PC-9 (cell line): ENCODE results near the gene LGI1. TPM values are rescaled to one million over a fixed set of nuclear protein-coding genes. Genes with fewer than 3 reads are reported as not detected.

Experiments
- BruUV-seq: library from RNA; stranded (reverse); fragments of 400-500 nt; replicated peaks from 2 replicates; lab custom pipeline; 2021; lab: Mats Ljungman, UMichigan
- CTCF ChIA-PET: fragments of 300-600 bp; sonication (Branson Sonifier 250); formaldehyde crosslinking; loops from one replicate; lab custom pipeline; 2022; ENCODE audit warnings: antibody characterized with exemption; lab: Charles Lee
- POLR2A ChIA-PET: fragments of 300-600 bp; sonication (Branson Sonifier 250); formaldehyde crosslinking; loops from one replicate; lab custom pipeline; 2022; ENCODE audit warnings: antibody characterized with exemption; ENCODE audit not compliant: unreplicated experiment; lab: Charles Lee
- DNase-seq, 2 experiments: peaks; one replicate each; pipeline versions ENCODE4 v3.0.0 to v3.0.0-alpha.2; 2015 to 2022; ENCODE audit warnings: mixed read lengths in 1 of 2
- H2AFZ ChIP-seq: fragments of 200-600 bp; sonication (generic); 2 replicates; pipeline ENCODE4 v1.8.1; 2017; ENCODE audit warnings: antibody characterized with exemption
- H3F3A ChIP-seq: fragments of 200-600 bp; sonication (generic); 2 replicates; pipeline ENCODE4 v1.8.1; 2017; ENCODE audit warnings: antibody characterized with exemption, mild to moderate bottlenecking, low read depth; ENCODE audit not compliant: insufficient read depth
- H3K27ac ChIP-seq: fragments of 200-600 bp; sonication (generic); 2 replicates; pipeline ENCODE4 v1.6.1; 2016; ENCODE audit warnings: mixed run types
- H3K27me3 ChIP-seq: fragments of 200-600 bp; sonication (generic); 2 replicates; pipeline ENCODE4 v1.6.1; 2016; ENCODE audit warnings: low read depth, mixed run types; ENCODE audit not compliant: insufficient read depth
- H3K36me3 ChIP-seq: fragments of 200-600 bp; sonication (generic); 2 replicates; pipeline ENCODE4 v1.6.1; 2016; ENCODE audit warnings: low read depth, mixed run types
- H3K4me1 ChIP-seq: fragments of 200-600 bp; sonication (generic); replicated peaks from 2 replicates; pipeline ENCODE4 v1.6.1; 2016; ENCODE audit warnings: mixed run types; ENCODE audit not compliant: insufficient read depth
- H3K4me2 ChIP-seq: fragments of 200-600 bp; sonication (generic); 2 replicates; pipeline ENCODE4 v1.6.1; 2017; ENCODE audit warnings: mixed run types
- H3K4me3 ChIP-seq: fragments of 200-600 bp; sonication (generic); 2 replicates; pipeline ENCODE4 v1.6.1; 2016; ENCODE audit warnings: mixed run types
- H3K79me2 ChIP-seq: fragments of 200-600 bp; sonication (generic); 2 replicates; pipeline ENCODE4 v1.6.1; 2017; ENCODE audit warnings: low read depth, mixed run types
- H3K9me2 ChIP-seq: fragments of 200-600 bp; sonication (generic); 2 replicates; pipeline ENCODE4 v1.8.1; 2017; ENCODE audit warnings: mild to moderate bottlenecking; ENCODE audit not compliant: insufficient read depth
- H3K9me3 ChIP-seq: fragments of 200-600 bp; sonication (generic); 2 replicates; pipeline ENCODE4 v1.8.1; 2016; ENCODE audit warnings: low read depth; ENCODE audit not compliant: insufficient read depth
- H4K20me1 ChIP-seq: fragments of 200-600 bp; sonication (generic); 2 replicates; pipeline ENCODE4 v1.8.1; 2017; ENCODE audit not compliant: insufficient read depth
- CTCF ChIP-seq: fragments of 200-600 bp; sonication (generic); conservative IDR thresholded peaks from 2 replicates; pipeline ENCODE4 v1.6.1; 2017; ENCODE audit warnings: mixed run types, antibody characterized with exemption, mild to moderate bottlenecking, moderate library complexity
- EZH2 ChIP-seq: fragments of 200-600 bp; sonication (generic); IDR thresholded peaks from 2 replicates; pipeline ENCODE4 v1.8.0; 2017; ENCODE audit warnings: antibody characterized with exemption, low read depth
- intact Hi-C: fragments of 100-400 bp; cut with micrococcal nuclease; formaldehyde crosslinking; loops from one replicate; pipeline ENCODE4 v1.10.0; 2022; ENCODE audit not compliant: unreplicated experiment
- total RNA-seq: library from RNA; stranded (reverse); gene quantifications from 2 replicates; pipeline ENCODE4 v1.2.3, GENCODE V29; 2021

LGI1 gene
- total RNA-seq, 1 experiment from 2014 or later, result not detected

- Histone ChIP-seq H3K36me3 (no peaks in the 10 kb centered on the region), H3K4me3 (no peak overlapping the region), H3K9me3 (no peaks in the 10 kb centered on the region), H2AFZ (no peak overlapping the region), H3K4me1 (no peaks in the 10 kb centered on the region), H3K27me3 (no peaks in the 10 kb centered on the region), H3K79me2 (no peaks in the 10 kb centered on the region), H4K20me1 (no peaks in the 10 kb centered on the region), H3K27ac (no peak overlapping the region), H3F3A (no peaks in the 10 kb centered on the region), H3K9me2 (no peaks in the 10 kb centered on the region), H3K4me2 (no peak overlapping the region)
- CTCF ChIA-PET, result no interaction called here
- BruUV-seq, result no TSS peak
- TF ChIP-seq CTCF (no peak), EZH2 (no peak)
- DNase-seq, result no peak
- intact Hi-C loops, result no loop called here
- POLR2A ChIA-PET, result interaction anchor here (0.6 kb wide), 1 partner anchor 9 kb away, joined by 5 read pairs; no protein-coding TSS in a partner anchor
Observed at GRCh38 chr10:93712593-93712992, 45.1 kb upstream of the LGI1 start.

- no peak overlapping the region for H2AFZ ChIP-seq
- CTCF ChIA-PET, result no interaction called here
- no peak for DNase-seq
- H3K36me3 ChIP-seq, result no peaks in the 10 kb centered on the region
- H3K79me2 ChIP-seq, result no peaks in the 10 kb centered on the region
- no peak overlapping the region for H3K4me3 ChIP-seq
- H4K20me1 ChIP-seq, result no peaks in the 10 kb centered on the region
- BruUV-seq, result no TSS peak
- H3K4me1 ChIP-seq, result no peaks in the 10 kb centered on the region
- no peaks in the 10 kb centered on the region for H3K9me3 ChIP-seq
- H3K9me2 ChIP-seq, result no peaks in the 10 kb centered on the region
- POLR2A ChIA-PET, result interaction anchor here (0.6 kb wide), 1 partner anchor 41 kb away, joined by 4 read pairs; no protein-coding TSS in a partner anchor
- no peaks in the 10 kb centered on the region for H3K27me3 ChIP-seq
- H3K27ac ChIP-seq, result no peak overlapping the region
- TF ChIP-seq EZH2 (no peak), CTCF (no peak)
- no peaks in the 10 kb centered on the region for H3F3A ChIP-seq
- intact Hi-C loops, result no loop called here
- H3K4me2 ChIP-seq, result no peak overlapping the region
Observed at GRCh38 chr10:93715345-93715744, 42.4 kb upstream of the LGI1 start.

- no peaks in the 10 kb centered on the region for H3F3A ChIP-seq
- no peaks in the 10 kb centered on the region for H3K79me2 ChIP-seq
- BruUV-seq, result no TSS peak
- H3K4me3 ChIP-seq, result no peak overlapping the region
- no peak overlapping the region for H3K27ac ChIP-seq
- no peaks in the 10 kb centered on the region for H3K4me1 ChIP-seq
- ChIA-PET CTCF (no interaction called here), POLR2A (no interaction called here)
- no peaks in the 10 kb centered on the region for H3K9me2 ChIP-seq
- no peaks in the 10 kb centered on the region for H3K9me3 ChIP-seq
- DNase-seq, result no peak
- H3K4me2 ChIP-seq, result no peak overlapping the region
- no peak overlapping the region for H2AFZ ChIP-seq
- intact Hi-C loops, result no loop called here
- H3K27me3 ChIP-seq, result no peaks in the 10 kb centered on the region
- no peaks in the 10 kb centered on the region for H3K36me3 ChIP-seq
- no peak for TF ChIP-seq EZH2
- no peak for TF ChIP-seq CTCF
- H4K20me1 ChIP-seq, result no peaks in the 10 kb centered on the region
Observed at GRCh38 chr10:93716766-93717165, 41.0 kb upstream of the LGI1 start.
